Ureter (tissue), 1 donor: ENCODE measurements around the gene EP300. TPM values are rescaled to one million over a fixed set of nuclear protein-coding genes. Genes with fewer than 3 reads are reported as not detected.
"Not testable (repeated sequence)": the region's sequence is repeated elsewhere in the genome, so short reads cannot be mapped to it uniquely, and the experiment has no call there.

Experiments
- DNase-seq: peaks from one replicate; pipeline ENCODE4 v3.0.0-alpha.2; 2020; ENCODE audit warnings: low spot score
- total RNA-seq: library from RNA; stranded (reverse); gene quantifications from one replicate; pipeline ENCODE4 v1.2.4, GENCODE V29; 2023
- donor health status: DM: yes; HTN: yes; CAD: no.

Gene EP300
- total RNA-seq = 119 TPM

- DNase-seq = peak; percentile 92
Measured at GRCh38 chr22:41092023-41092817, at the start of gene EP300. Gene EP300, plus strand, starts transcription at chr22:41092592. Its CDS starts 413 bp downstream, at chr22:41093005.

GRCh38 chr22:41043722-41044121 is 48.7 kb upstream of the EP300 start:
- no peak for DNase-seq

GRCh38 chr22:41045575-41045974 is 46.8 kb upstream of the EP300 start:
- not testable (repeated sequence) for DNase-seq

- no peak for DNase-seq
Measured at GRCh38 chr22:41047801-41048211, 44.6 kb upstream of the EP300 start.

- DNase-seq = not testable (repeated sequence)
Measured at GRCh38 chr22:41048345-41048744, 44.0 kb upstream of the EP300 start.

- peak; percentile 77 for DNase-seq
Measured at GRCh38 chr22:41048791-41049717, 43.3 kb upstream of the EP300 start.

GRCh38 chr22:41049795-41050194 is 42.6 kb upstream of the EP300 start:
- DNase-seq = not testable (repeated sequence)

GRCh38 chr22:41050883-41051282 is 41.5 kb upstream of the EP300 start:
- no peak for DNase-seq

- no peak for DNase-seq
Measured at GRCh38 chr22:41052661-41053490, 39.5 kb upstream of the EP300 start.

GRCh38 chr22:41057076-41057475 is 35.3 kb upstream of the EP300 start:
- DNase-seq = no peak

GRCh38 chr22:41062146-41062545 is 30.2 kb upstream of the EP300 start:
- DNase-seq = no peak

- not testable (repeated sequence) for DNase-seq
Measured at GRCh38 chr22:41064326-41064725, 28.1 kb upstream of the EP300 start.

GRCh38 chr22:41066341-41066740 is 26.1 kb upstream of the EP300 start:
- not testable (repeated sequence) for DNase-seq

GRCh38 chr22:41067968-41068367 is 24.4 kb upstream of the EP300 start:
- DNase-seq = not testable (repeated sequence)

- DNase-seq = no peak
Measured at GRCh38 chr22:41070665-41071331, 21.6 kb upstream of the EP300 start.

- DNase-seq = no peak
Measured at GRCh38 chr22:41074061-41074460, 18.3 kb upstream of the EP300 start.

- DNase-seq = no peak
Measured at GRCh38 chr22:41074466-41074865, 17.9 kb upstream of the EP300 start.

GRCh38 chr22:41074941-41075710 is 17.3 kb upstream of the EP300 start:
- DNase-seq = no peak

GRCh38 chr22:41075946-41076345 is 16.4 kb upstream of the EP300 start:
- no peak for DNase-seq

GRCh38 chr22:41076857-41077256 is 15.5 kb upstream of the EP300 start:
- DNase-seq = no peak
